ENCODE measurements around the gene GIPC3.

GIPC3 gene

GRCh38 chr19:3632739-3633558 is 47.7 kb downstream of the GIPC3 start:
- no peak for DNase-seq (ENCODE audit: low read depth)
- no peak overlapping the region for H3K4me3 ChIP-seq (ENCODE audit: control insufficient read depth, low read depth, low read length)
- TF ChIP-seq CTCF (IDR thresholded peaks at IDR 0.05; ENCODE audit: control insufficient read depth, insufficient read depth, low read depth, low read length, missing control alignments) = no peak

GRCh38 chr19:3633559-3633988 is 48.3 kb downstream of the GIPC3 start:
- no peak for TF ChIP-seq CTCF (IDR thresholded peaks at IDR 0.05; ENCODE audit: control insufficient read depth, insufficient read depth, low read depth, low read length, missing control alignments)
- no peak for DNase-seq (ENCODE audit: low read depth)
- no peak overlapping the region for H3K4me3 ChIP-seq (ENCODE audit: control insufficient read depth, low read depth, low read length)

- no peak for TF ChIP-seq CTCF (IDR thresholded peaks at IDR 0.05; ENCODE audit: control insufficient read depth, insufficient read depth, low read depth, low read length, missing control alignments)
- H3K4me3 ChIP-seq (ENCODE audit: control insufficient read depth, low read depth, low read length) = no peak overlapping the region
- no peak for DNase-seq (ENCODE audit: low read depth)
Observed at GRCh38 chr19:3634496-3635045, 49.3 kb downstream of the GIPC3 start.

- TF ChIP-seq CTCF (IDR thresholded peaks at IDR 0.05; ENCODE audit: control insufficient read depth, insufficient read depth, low read depth, low read length, missing control alignments) = no peak
- H3K4me3 ChIP-seq (ENCODE audit: control insufficient read depth, low read depth, low read length) = no peak overlapping the region
- DNase-seq (ENCODE audit: low read depth) = no peak
Observed at GRCh38 chr19:3636506-3636905, 51.2 kb downstream of the GIPC3 start.

- no peak for DNase-seq (ENCODE audit: low read depth)
- no peak for TF ChIP-seq CTCF (IDR thresholded peaks at IDR 0.05; ENCODE audit: control insufficient read depth, insufficient read depth, low read depth, low read length, missing control alignments)
- no peak overlapping the region for H3K4me3 ChIP-seq (ENCODE audit: control insufficient read depth, low read depth, low read length)
Observed at GRCh38 chr19:3636962-3637361, 51.7 kb downstream of the GIPC3 start.

GRCh38 chr19:3637621-3638020 is 52.3 kb downstream of the GIPC3 start:
- DNase-seq (ENCODE audit: low read depth) = no peak
- H3K4me3 ChIP-seq (ENCODE audit: control insufficient read depth, low read depth, low read length) = no peak overlapping the region
- no peak for TF ChIP-seq CTCF (IDR thresholded peaks at IDR 0.05; ENCODE audit: control insufficient read depth, insufficient read depth, low read depth, low read length, missing control alignments)

All from AG09309 (cell line).